Neural crest cell (in vitro differentiated cells): Measurements from ENCODE around the gene UACA. TPM values are rescaled to one million over a fixed set of nuclear protein-coding genes. Genes with fewer than 3 reads are reported as not detected.

ENCODE experiments used
- DNase-seq: peaks from one replicate; pipeline ENCODE4 v3.0.0; 2021; ENCODE audit warnings: low read depth, mixed read lengths, low spot score
- H3K27ac Mint-ChIP-seq: one replicate; pipeline ENCODE4 v1.8.0; 2021; ENCODE audit warnings: mild to moderate bottlenecking, mixed read lengths; ENCODE audit not compliant: unreplicated experiment
- H3K27me3 Mint-ChIP-seq: 2 replicates; pipeline ENCODE4 v1.8.0; 2021; ENCODE audit warnings: low read depth, mild to moderate bottlenecking, mixed read lengths
- H3K36me3 Mint-ChIP-seq: 2 replicates; pipeline ENCODE4 v1.8.0; 2021; ENCODE audit warnings: low read depth, mild to moderate bottlenecking, mixed read lengths
- H3K4me1 Mint-ChIP-seq: 2 replicates; pipeline ENCODE4 v1.8.0; 2021; ENCODE audit warnings: mixed read lengths
- H3K4me3 Mint-ChIP-seq: one replicate; pipeline ENCODE4 v1.8.0; 2021; ENCODE audit warnings: mild to moderate bottlenecking, mixed read lengths
- H3K9me3 Mint-ChIP-seq: 2 replicates; pipeline ENCODE4 v1.8.0; 2021; ENCODE audit warnings: mixed read lengths
- total RNA-seq: library from RNA; stranded (reverse); gene quantifications from 2 replicates; pipeline ENCODE4 v1.2.1, GENCODE V29; 2021
- TF ChIP-seq, protein P1 (sequence below): fragments of 200-600 bp; sonication (generic); conservative IDR thresholded peaks from 2 replicates; pipeline ENCODE4 v1.5.0; 2021; ENCODE audit warnings: antibody characterized with exemption, mild to moderate bottlenecking

UACA gene
- total RNA-seq, 1 donor from 2014 or later: 36.8 TPM

DNA sequence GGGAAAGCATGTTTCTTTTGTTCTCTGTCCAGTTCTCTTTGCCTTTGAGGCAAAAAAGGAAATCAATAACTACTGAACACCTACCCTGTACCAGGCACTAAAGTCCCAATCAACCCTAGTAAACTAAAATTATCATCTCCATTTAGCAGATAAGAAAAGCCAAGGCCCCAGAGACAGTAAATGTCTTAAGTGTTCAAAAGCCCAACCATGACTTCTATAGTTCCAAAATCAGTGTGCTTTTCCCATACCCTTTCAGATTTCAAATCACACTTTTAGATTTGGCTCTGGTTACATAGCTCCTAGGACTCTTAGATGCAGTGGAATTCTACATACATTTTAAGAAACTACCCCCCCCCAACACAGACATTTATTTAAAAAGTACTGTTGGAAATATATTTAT is 63.5 kb downstream of the UACA start:
- no peak for DNase-seq
- no peaks in the 10 kb centered on the region for H3K27me3 Mint-ChIP-seq
- TF ChIP-seq, protein P1, sequence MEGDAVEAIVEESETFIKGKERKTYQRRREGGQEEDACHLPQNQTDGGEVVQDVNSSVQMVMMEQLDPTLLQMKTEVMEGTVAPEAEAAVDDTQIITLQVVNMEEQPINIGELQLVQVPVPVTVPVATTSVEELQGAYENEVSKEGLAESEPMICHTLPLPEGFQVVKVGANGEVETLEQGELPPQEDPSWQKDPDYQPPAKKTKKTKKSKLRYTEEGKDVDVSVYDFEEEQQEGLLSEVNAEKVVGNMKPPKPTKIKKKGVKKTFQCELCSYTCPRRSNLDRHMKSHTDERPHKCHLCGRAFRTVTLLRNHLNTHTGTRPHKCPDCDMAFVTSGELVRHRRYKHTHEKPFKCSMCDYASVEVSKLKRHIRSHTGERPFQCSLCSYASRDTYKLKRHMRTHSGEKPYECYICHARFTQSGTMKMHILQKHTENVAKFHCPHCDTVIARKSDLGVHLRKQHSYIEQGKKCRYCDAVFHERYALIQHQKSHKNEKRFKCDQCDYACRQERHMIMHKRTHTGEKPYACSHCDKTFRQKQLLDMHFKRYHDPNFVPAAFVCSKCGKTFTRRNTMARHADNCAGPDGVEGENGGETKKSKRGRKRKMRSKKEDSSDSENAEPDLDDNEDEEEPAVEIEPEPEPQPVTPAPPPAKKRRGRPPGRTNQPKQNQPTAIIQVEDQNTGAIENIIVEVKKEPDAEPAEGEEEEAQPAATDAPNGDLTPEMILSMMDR: no peak
- no peak overlapping the region for H3K4me3 Mint-ChIP-seq
- no peaks in the 10 kb centered on the region for H3K36me3 Mint-ChIP-seq
- H3K4me1 Mint-ChIP-seq: peaks cover 32% of the 10 kb centered on the region
- no peaks in the 10 kb centered on the region for H3K9me3 Mint-ChIP-seq
- no peak overlapping the region for H3K27ac Mint-ChIP-seq

DNA sequence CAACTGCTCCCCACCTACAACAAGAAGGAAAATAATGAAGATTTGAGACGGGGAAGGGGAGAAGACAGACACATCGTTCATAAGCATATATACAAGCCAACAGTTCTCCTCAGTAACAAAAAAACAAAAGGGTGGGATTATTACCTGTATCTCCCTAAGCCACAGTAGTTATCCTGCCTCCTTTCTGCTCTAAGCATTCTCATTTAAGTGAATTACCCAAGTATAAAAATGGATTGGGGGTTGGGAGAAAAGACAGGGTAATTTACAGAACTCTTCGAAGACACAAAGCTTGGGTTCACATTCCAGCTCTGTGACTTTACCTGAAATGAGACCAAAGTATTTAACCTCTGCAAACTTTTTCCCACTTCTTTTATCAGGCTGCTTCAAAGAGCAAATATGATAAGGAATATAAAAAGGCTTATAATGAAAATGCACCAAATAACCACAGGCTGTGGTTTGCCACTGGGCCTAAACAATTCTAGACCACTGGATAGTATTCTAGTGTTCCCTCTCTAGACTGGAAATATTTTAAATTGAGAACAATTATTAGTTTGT is 64.4 kb downstream of the UACA start:
- Mint-ChIP-seq H3K27me3 (no peaks in the 10 kb centered on the region), H3K27ac (no peak overlapping the region), H3K4me1 (peaks cover 29% of the 10 kb centered on the region), H3K9me3 (no peaks in the 10 kb centered on the region), H3K4me3 (no peak overlapping the region), H3K36me3 (no peaks in the 10 kb centered on the region)
- TF ChIP-seq, protein P1: no peak
- no peak for DNase-seq

DNA sequence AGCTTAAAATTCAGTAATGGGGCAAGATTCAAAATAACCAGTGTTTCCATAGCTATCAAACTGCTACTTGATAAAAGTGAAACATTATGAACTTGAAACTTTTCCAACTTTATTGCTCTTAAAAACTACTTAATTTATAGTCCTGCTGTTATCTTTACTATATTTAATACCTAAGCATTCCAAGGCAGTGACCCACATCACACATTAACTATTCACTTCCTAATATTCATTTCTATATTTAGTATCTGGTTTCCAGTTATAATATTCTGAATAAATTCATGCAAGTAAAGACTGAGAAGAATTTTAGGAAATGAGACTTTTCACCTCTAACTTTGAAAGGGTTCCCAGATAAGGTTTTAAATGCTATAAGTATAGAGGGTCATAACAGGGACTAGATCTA is 64.9 kb downstream of the UACA start:
- Mint-ChIP-seq H3K27ac (no peak overlapping the region), H3K4me3 (no peak overlapping the region), H3K36me3 (no peaks in the 10 kb centered on the region), H3K27me3 (no peaks in the 10 kb centered on the region), H3K9me3 (no peaks in the 10 kb centered on the region), H3K4me1 (peaks cover 24% of the 10 kb centered on the region)
- TF ChIP-seq, protein P1: no peak
- DNase-seq: no peak

DNA sequence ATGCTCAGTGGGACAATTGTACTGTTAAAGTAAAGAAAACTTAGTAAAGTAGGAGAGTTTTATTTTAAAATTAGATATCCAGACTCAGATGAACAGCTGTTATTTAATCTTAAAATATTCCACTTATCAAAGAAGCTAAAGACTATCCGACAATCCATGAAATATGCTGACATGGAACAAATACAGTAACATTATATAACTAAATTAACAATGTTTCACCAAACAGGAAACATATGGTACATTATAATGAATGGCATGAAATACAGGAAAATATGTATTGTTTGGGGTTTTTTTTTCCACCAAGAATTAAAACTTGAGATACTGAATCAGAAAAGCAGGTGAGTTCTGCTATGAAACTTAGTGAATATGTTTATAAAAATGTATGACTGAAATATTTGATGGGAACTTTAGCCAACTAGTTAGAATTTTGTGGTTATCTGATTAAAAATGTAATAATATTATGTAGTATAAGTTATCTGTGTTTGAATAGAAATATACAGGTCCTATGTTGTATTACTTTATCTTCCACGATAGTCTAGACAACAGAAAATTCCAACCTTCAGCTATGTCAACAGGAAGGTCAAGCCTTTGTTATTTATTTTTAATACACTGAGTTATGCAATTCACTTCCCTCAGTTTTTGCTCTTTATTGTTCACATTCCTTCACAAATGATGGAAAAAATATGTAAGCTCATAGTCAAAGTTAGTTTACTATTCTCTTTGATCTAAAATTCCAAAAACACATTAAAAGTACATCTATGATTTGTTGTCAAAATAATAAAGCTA is 72.7 kb downstream of the UACA start:
- H3K27me3 Mint-ChIP-seq: no peaks in the 10 kb centered on the region
- TF ChIP-seq, protein P1: no peak

DNA sequence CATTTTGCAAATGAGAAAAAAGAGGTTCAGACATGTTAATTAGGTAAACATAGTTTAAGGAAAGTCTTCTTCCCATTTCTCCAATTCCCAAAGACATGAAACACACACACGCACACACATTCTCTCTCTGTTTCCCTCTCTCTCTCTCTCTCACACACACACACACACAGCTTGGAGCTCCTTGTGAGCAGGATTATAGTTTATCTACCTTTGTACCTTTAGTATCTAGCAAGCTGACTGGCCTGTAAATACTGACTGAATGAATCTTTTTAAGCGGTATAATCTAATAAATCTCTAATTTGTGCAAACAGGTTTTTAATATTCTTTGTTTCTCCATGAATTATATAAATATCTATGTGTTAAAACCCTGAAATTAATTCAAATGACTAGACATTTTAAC is 73.3 kb downstream of the UACA start:
- TF ChIP-seq, protein P1: no peak
- Mint-ChIP-seq H3K36me3 (no peaks in the 10 kb centered on the region), H3K27ac (no peak overlapping the region)

More for the DNA sequence above, 72.7 kb downstream of the UACA start:
- no peak for DNase-seq
- Mint-ChIP-seq H3K27ac (no peak overlapping the region), H3K9me3 (no peaks in the 10 kb centered on the region), H3K4me1 (no peaks in the 10 kb centered on the region), H3K36me3 (no peaks in the 10 kb centered on the region), H3K4me3 (no peak overlapping the region)

More for the DNA sequence above, 73.3 kb downstream of the UACA start:
- H3K4me3 Mint-ChIP-seq: no peak overlapping the region
- H3K4me1 Mint-ChIP-seq: no peaks in the 10 kb centered on the region
- no peaks in the 10 kb centered on the region for H3K27me3 Mint-ChIP-seq
- DNase-seq: no peak
- no peaks in the 10 kb centered on the region for H3K9me3 Mint-ChIP-seq
